ENCODE data around the gene PALM. TPM values are rescaled to one million over a fixed set of nuclear protein-coding genes. Genes with fewer than 3 reads are reported as not detected.
"Not testable (repeated sequence)": the region's sequence is repeated elsewhere in the genome, so short reads cannot be mapped to it uniquely, and the experiment has no call there.

The PALM gene
- total RNA-seq, 1 donor from 2014 or later, result 17.1 TPM

DNA sequence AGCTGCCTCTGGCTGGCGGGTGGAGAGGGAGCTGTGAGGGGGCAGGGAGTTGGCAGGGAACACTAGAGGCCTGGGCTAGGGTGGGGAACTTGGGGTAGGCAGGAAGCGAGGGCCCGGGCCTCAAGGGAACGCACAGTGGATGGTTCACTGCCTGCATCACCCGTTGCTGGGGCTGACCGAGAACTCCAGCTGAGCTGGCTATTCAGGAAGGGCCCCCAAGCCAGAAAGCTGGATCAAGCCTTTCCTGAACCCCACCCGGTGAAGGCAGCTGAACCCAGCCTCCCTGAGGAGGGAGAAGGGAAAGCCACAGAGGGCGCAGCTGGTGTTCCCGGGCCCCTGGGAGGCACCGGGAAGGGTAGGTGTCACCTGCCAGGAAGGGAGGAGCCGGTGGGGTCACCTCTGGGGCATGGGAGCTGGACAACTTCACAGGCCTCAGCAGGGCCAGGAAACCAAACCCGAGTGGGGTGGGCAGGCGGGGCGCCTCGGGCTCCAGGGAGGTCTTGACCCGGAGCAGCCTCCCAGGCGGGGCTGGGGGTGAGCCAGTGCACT lies 13.9 kb downstream of the PALM start:
- TF ChIP-seq, protein P1, sequence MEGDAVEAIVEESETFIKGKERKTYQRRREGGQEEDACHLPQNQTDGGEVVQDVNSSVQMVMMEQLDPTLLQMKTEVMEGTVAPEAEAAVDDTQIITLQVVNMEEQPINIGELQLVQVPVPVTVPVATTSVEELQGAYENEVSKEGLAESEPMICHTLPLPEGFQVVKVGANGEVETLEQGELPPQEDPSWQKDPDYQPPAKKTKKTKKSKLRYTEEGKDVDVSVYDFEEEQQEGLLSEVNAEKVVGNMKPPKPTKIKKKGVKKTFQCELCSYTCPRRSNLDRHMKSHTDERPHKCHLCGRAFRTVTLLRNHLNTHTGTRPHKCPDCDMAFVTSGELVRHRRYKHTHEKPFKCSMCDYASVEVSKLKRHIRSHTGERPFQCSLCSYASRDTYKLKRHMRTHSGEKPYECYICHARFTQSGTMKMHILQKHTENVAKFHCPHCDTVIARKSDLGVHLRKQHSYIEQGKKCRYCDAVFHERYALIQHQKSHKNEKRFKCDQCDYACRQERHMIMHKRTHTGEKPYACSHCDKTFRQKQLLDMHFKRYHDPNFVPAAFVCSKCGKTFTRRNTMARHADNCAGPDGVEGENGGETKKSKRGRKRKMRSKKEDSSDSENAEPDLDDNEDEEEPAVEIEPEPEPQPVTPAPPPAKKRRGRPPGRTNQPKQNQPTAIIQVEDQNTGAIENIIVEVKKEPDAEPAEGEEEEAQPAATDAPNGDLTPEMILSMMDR (conservative IDR thresholded peaks at IDR 0.05; ENCODE audit: low read depth, low read length), result no peak
- no peak for DNase-seq (ENCODE audit: low read depth)
- H3K4me3 ChIP-seq (ENCODE audit: low read depth, low read length), result no peak overlapping the region

DNA sequence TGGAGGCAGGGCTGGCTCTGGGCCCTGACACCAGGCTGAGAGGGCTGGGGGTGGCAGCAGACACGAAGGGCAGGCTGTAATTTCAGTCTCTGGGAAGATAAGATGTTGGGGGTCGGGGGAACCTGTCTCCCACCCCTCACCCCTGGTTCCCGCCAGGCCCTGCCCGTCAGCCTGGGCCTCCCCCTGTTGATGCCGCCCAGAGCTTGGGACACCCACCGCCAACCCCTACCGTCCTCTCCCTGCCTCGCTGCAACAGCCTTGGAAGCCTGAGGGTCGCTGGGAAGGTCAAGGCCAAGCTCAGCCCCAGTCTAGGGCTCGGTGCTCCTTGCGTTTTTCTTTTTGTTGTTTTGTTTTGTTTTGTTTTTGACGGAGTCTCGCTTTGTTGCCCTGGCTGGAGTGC lies 14.5 kb downstream of the PALM start:
- no peak overlapping the region for H3K4me3 ChIP-seq (ENCODE audit: low read depth, low read length)
- TF ChIP-seq, protein P1 (conservative IDR thresholded peaks at IDR 0.05; ENCODE audit: low read depth, low read length), result no peak
- DNase-seq (ENCODE audit: low read depth), result no peak

DNA sequence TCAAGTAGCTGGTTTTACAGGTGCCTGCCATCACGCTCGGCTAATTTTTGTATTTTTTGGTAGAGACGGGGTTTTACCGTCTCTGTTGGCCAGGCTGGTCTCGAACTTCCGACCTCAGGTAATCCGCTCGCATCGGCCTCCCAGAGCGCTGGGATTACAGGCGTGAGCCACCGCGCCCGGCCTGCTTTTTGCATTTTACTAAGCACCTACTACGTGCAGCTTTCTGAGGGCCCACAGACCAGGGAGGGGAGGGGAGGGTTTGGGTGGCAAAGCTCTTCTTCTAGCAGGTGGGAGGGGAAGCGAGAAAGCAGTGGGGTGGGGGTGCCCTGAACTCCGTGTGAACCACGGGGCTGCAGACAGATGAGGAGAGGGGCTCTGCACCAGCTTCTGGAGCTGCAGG lies 15.0 kb downstream of the PALM start:
- no peak for DNase-seq (ENCODE audit: low read depth)

DNA sequence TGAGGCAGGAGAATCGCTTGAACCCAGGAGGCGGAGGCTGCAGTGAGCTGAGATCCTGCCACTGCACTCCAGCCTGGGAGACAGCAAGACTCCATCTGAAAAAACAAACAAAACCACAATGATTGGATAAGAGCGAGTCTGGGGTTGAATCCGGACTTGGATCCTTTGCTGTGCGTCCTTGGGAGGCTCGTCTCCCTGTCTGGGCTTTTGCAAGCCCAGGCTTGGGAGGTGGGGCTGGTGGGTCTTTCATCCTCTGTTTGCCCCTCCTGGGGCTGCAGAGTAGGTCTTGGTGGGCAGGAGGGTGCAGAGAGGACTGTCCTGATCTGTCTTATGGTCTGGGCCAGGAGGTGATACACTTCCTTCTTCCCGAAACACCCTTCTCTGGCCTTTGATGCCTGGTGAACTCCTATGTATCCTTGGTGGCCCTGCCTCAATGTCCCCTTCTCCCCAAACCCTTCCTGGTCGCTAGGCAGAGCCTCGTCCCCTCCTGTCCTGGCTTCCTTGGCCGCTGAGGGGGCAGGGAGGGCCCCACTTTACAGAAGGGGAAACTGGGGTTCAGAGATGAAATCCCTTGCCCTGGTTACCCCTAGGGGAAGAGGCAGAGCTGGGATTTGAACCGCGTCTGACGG lies 16.8 kb downstream of the PALM start:
- TF ChIP-seq, protein P1 (conservative IDR thresholded peaks at IDR 0.05; ENCODE audit: low read depth, low read length), result no peak
- no peak overlapping the region for H3K4me3 ChIP-seq (ENCODE audit: low read depth, low read length)
- DNase-seq (ENCODE audit: low read depth), result no peak

More for the DNA sequence above, 15.0 kb downstream of the PALM start:
- no peak overlapping the region for H3K4me3 ChIP-seq (ENCODE audit: low read depth, low read length)
- TF ChIP-seq, protein P1 (conservative IDR thresholded peaks at IDR 0.05; ENCODE audit: low read depth, low read length), result no peak

DNA sequence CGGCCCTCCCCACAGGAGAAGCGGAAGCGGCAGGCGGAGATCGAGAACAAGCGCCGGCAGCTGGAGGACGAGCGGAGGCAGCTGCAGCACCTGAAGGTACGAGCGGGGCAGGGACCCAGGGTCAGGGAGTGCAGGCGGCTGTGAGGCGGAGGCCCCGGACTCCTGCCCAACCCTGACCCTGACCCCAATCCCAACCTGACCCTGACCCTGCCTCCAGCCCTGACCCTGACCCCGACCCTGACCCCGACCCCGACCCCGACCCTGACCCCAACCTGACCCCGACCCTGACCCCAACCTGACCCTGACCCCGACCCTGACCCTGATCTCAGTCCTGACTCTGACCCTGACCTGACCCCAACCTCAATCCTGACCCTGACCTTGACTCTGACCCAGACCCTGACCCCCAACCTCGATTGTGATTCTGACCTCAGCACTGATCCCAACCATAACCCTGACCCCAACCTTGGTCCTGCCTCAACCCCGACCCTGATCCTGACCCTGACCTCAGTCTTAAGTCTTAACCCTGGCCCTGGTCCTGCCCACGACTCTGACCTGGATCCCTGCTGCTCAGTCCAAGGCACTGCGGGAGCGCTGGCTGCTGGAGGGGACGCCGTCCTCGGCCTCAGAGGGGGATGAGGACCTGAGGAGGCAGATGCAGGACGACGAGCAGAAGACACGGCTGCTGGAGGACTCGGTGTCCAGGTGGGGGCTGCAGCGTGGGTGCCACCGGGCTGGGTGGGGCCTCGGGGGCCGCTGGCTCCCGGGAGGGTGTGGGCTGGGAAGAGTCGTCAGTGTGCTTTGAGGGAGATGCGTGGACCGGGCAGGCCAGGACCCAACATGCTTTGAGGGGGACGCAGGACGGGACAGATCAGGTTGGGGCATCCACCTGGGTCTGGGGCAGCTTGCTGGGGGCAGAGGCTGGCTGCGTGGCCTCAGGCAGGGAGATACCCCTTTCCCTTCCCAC lies 18.5 kb downstream of the PALM start:
- H3K4me3 ChIP-seq (ENCODE audit: low read depth, low read length), result no peak overlapping the region
- no peak for DNase-seq (ENCODE audit: low read depth)
- TF ChIP-seq, protein P1 (conservative IDR thresholded peaks at IDR 0.05; ENCODE audit: low read depth, low read length), result no peak

DNA sequence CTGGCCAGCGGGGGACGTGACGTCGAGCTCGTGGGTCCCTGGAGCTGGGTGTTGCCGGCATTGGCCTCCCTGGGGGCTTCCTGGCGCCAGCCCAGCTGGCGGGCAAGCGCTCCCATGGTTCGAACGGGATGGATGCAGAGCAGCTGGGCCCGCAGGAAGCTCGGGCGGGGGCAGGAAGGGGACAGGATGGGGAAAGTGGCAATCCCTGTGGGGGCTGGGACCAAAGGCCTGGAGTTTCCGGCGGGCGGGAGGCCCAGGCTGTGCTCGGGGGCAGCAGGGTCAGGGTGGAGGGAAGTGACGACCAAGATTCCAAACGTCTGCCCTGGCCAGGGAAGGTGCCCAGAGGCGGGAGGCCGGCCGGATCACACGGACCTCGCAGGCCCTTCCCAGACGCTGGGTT lies 19.3 kb downstream of the PALM start:
- TF ChIP-seq, protein P1 (conservative IDR thresholded peaks at IDR 0.05; ENCODE audit: low read depth, low read length), result no peak
- no peak overlapping the region for H3K4me3 ChIP-seq (ENCODE audit: low read depth, low read length)
- DNase-seq (ENCODE audit: low read depth), result no peak

DNA sequence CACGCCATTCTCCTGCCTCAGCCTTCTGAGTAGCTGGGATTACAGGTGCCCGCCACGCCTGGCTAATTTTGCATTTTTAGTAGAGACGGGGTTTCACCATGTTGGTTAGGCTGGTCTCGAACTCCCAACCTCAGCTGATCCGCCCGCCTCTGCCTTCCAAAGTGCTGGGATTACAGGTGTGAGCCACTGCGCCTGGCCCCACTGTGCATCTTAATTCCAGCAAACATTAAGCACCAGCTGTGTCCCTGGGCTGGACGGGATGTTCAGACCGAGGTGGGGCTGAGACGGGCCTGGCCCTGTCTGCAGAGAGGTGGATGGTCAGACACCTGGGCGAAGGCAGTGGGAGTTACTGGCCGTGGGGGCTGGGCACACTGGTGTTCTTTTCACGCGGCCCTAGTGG lies 20.8 kb downstream of the PALM start:
- DNase-seq (ENCODE audit: low read depth); H3K4me3 ChIP-seq (ENCODE audit: low read depth, low read length): not testable (repeated sequence)

Data from epithelial cell of proximal tubule (primary cell).